HEK293 (cell line): ENCODE data around the gene LMOD1.

ENCODE experiments used
- CTCF ChIA-PET: fragments of 350-600 bp; formaldehyde crosslinking; extraction: SDS; loops from one replicate; lab custom pipeline; 2021; ENCODE audit warnings: antibody characterized with exemption; lab: Yijun Ruan, JAX
- POLR2A ChIA-PET: fragments of 300-600 bp; formaldehyde crosslinking; extraction: SDS; loops from one replicate; lab custom pipeline; 2020; ENCODE audit warnings: antibody characterized with exemption, inconsistent platforms; lab: Yijun Ruan, JAX
- H3K27ac ChIP-seq: fragments of 200-500 bp; sonication (Bioruptor generic); 2 replicates; pipeline ENCODE4 v1.5.1; 2014; ENCODE audit warnings: low read depth, low read length, control low read depth, inconsistent platforms; ENCODE audit errors: extremely low read depth
- H3K36me3 ChIP-seq, 2 experiments: fragments of 200-500 bp in 1 of 2; sonication (Bioruptor generic) in 1 of 2; 1 replicate in 1 of 2; 2 replicates in 1 of 2; pipeline ENCODE4 v1.5.1; 2014 to 2017; ENCODE audit warnings: inconsistent platforms in 2 of 2, low read length in 2 of 2; ENCODE audit not compliant: control insufficient read depth in 2 of 2, insufficient read depth in 1 of 2
- H3K4me1 ChIP-seq: fragments of 200-500 bp; sonication (Bioruptor generic); 2 replicates; pipeline ENCODE4 v1.5.1; 2014; ENCODE audit warnings: mild to moderate bottlenecking, low read length, inconsistent platforms; ENCODE audit not compliant: control insufficient read depth, insufficient read depth
- H3K4me3 ChIP-seq: 2 replicates; pipeline ENCODE4 v1.5.1; 2011; ENCODE audit warnings: low read depth, mild to moderate bottlenecking, control low read depth, low read length, moderate library complexity
- H3K9me3 ChIP-seq: fragments of 200-500 bp; sonication (Bioruptor generic); 2 replicates; pipeline ENCODE4 v1.5.1; 2014; ENCODE audit warnings: low read depth, low read length, inconsistent platforms; ENCODE audit not compliant: control insufficient read depth, insufficient read depth
- KLF1 ChIP-seq: fragments of 450-650 bp; formaldehyde crosslinking; IDR thresholded peaks from 2 replicates; pipeline ENCODE4 v1.5.1; 2016; ENCODE audit warnings: missing biosample characterization, missing genetic modification characterization
- KLF9 ChIP-seq: fragments of 450-650 bp; formaldehyde crosslinking; IDR thresholded peaks from 2 replicates; pipeline ENCODE4 v1.5.1; 2016; ENCODE audit warnings: missing biosample characterization, missing genetic modification characterization, low read depth
- MYNN ChIP-seq: fragments of 450-650 bp; formaldehyde crosslinking; IDR thresholded peaks from 2 replicates; pipeline ENCODE4 v1.5.1; 2016; ENCODE audit warnings: missing biosample characterization, missing genetic modification characterization, borderline replicate concordance
- PATZ1 ChIP-seq: fragments of 450-650 bp; formaldehyde crosslinking; IDR thresholded peaks from 2 replicates; pipeline ENCODE4 v1.5.1; 2016; ENCODE audit warnings: missing biosample characterization, missing genetic modification characterization
- SP2 ChIP-seq: fragments of 450-650 bp; formaldehyde crosslinking; IDR thresholded peaks from 2 replicates; pipeline ENCODE4 v1.5.1; 2016; ENCODE audit warnings: missing biosample characterization, missing genetic modification characterization
- TRIM28 ChIP-seq: IDR thresholded peaks from 2 replicates; pipeline ENCODE4 v1.6.1; 2011; ENCODE audit warnings: low read length, control low read depth, borderline replicate concordance
- ZEB2 ChIP-seq: fragments of 450-650 bp; formaldehyde crosslinking; IDR thresholded peaks from 2 replicates; pipeline ENCODE4 v1.5.1; 2016; ENCODE audit warnings: missing biosample characterization, missing genetic modification characterization
- ZNF112 ChIP-seq: fragments of 450-650 bp; formaldehyde crosslinking; IDR thresholded peaks from 2 replicates; pipeline ENCODE4 v1.5.0; 2017; ENCODE audit warnings: missing biosample characterization, missing genetic modification characterization
- ZNF146 ChIP-seq: fragments of 450-650 bp; formaldehyde crosslinking; IDR thresholded peaks from 2 replicates; pipeline ENCODE4 v1.5.1; 2016; ENCODE audit warnings: missing biosample characterization, missing genetic modification characterization
- ZNF174 ChIP-seq: fragments of 450-650 bp; formaldehyde crosslinking; IDR thresholded peaks from 2 replicates; pipeline ENCODE4 v1.5.0; 2017; ENCODE audit warnings: missing biosample characterization, mild to moderate bottlenecking, missing genetic modification characterization
- ZNF19 ChIP-seq: fragments of 450-650 bp; formaldehyde crosslinking; IDR thresholded peaks from 2 replicates; pipeline ENCODE4; 2016; ENCODE audit warnings: missing biosample characterization, missing genetic modification characterization, low read depth
- ZNF214 ChIP-seq: fragments of 450-650 bp; formaldehyde crosslinking; IDR thresholded peaks from 2 replicates; pipeline ENCODE4 v1.5.1; 2017; ENCODE audit warnings: missing biosample characterization, mild to moderate bottlenecking, missing genetic modification characterization, borderline replicate concordance
- ZNF280C ChIP-seq: fragments of 450-650 bp; formaldehyde crosslinking; IDR thresholded peaks from 2 replicates; pipeline ENCODE4 v1.5.1; 2016; ENCODE audit warnings: missing biosample characterization, missing genetic modification characterization
- ZNF324 ChIP-seq: fragments of 450-650 bp; formaldehyde crosslinking; IDR thresholded peaks from 2 replicates; pipeline ENCODE4 v1.5.1; 2016; ENCODE audit warnings: missing biosample characterization, missing genetic modification characterization
- ZNF366 ChIP-seq: fragments of 450-650 bp; formaldehyde crosslinking; conservative IDR thresholded peaks from 2 replicates; pipeline ENCODE4 v1.5.1; 2016; ENCODE audit warnings: missing biosample characterization, missing genetic modification characterization
- ZNF391 ChIP-seq: fragments of 450-650 bp; formaldehyde crosslinking; IDR thresholded peaks from 2 replicates; pipeline ENCODE4 v1.5.1; 2016; ENCODE audit warnings: low read depth, missing biosample characterization, missing genetic modification characterization, borderline replicate concordance
- ZNF398 ChIP-seq: fragments of 450-650 bp; formaldehyde crosslinking; IDR thresholded peaks from 2 replicates; pipeline ENCODE4 v1.5.1; 2017; ENCODE audit warnings: missing biosample characterization, missing genetic modification characterization
- ZNF501 ChIP-seq: fragments of 450-650 bp; formaldehyde crosslinking; IDR thresholded peaks from 2 replicates; pipeline ENCODE4 v1.5.1; 2016; ENCODE audit warnings: missing biosample characterization, missing genetic modification characterization
- ZNF596 ChIP-seq: fragments of 450-650 bp; IDR thresholded peaks from 2 replicates; pipeline ENCODE4 v1.5.0; 2018; ENCODE audit warnings: missing biosample characterization, mild to moderate bottlenecking, missing genetic modification characterization, moderate library complexity
- ZNF600 ChIP-seq: fragments of 450-650 bp; formaldehyde crosslinking; IDR thresholded peaks from 2 replicates; pipeline ENCODE4 v1.5.1; 2016; ENCODE audit warnings: missing biosample characterization, missing genetic modification characterization
- ZNF610 ChIP-seq: fragments of 450-650 bp; formaldehyde crosslinking; IDR thresholded peaks from 2 replicates; pipeline ENCODE4 v1.5.1; 2016; ENCODE audit warnings: missing biosample characterization, missing genetic modification characterization, borderline replicate concordance
- ZNF623 ChIP-seq: fragments of 450-650 bp; formaldehyde crosslinking; IDR thresholded peaks from 2 replicates; pipeline ENCODE4 v1.5.1; 2016; ENCODE audit warnings: missing biosample characterization, missing genetic modification characterization
- ZNF792 ChIP-seq: fragments of 450-650 bp; formaldehyde crosslinking; IDR thresholded peaks from 2 replicates; pipeline ENCODE4 v1.5.1; 2016; ENCODE audit warnings: missing biosample characterization, missing genetic modification characterization

The LMOD1 gene

GRCh38 chr1:201883786-201884185, 62.6 kb downstream of the LMOD1 start:
- H3K4me1 ChIP-seq, result no peaks in the 10 kb centered on the region
- H3K9me3 ChIP-seq, result no peaks in the 10 kb centered on the region
- TF ChIP-seq ZNF600 (tag by site-specific recombination) (peak; percentile 71), ZNF398 (no peak)
- H3K4me3 ChIP-seq, result no peak overlapping the region
- ChIA-PET CTCF (interaction anchor here (0.8 to 11.2 kb wide), 3 partner anchors 10 to 174 kb away, joined by 6 to 99 read pairs (median 12); no protein-coding TSS in a partner anchor), POLR2A (interaction anchor here (1.1 kb wide), 1 partner anchor 98 kb away, joined by 3 read pairs; no protein-coding TSS in a partner anchor)
- no peak overlapping the region for H3K27ac ChIP-seq
- peaks cover 0 to 20% of the 10 kb centered on the region in 2 experiments; a peak in 1 of 3 replicates for H3K36me3 ChIP-seq

- H3K9me3 ChIP-seq, result no peaks in the 10 kb centered on the region
- TF ChIP-seq MYNN (tag by site-specific recombination) (no peak), SP2 (tag by site-specific recombination) (no peak), KLF9 (tag by site-specific recombination) (no peak), ZNF596 (tag by site-specific recombination) (no peak), ZEB2 (tag by site-specific recombination) (no peak)
- H3K27ac ChIP-seq, result no peak overlapping the region
- CTCF ChIA-PET, result interaction anchor here (0.6 to 11.2 kb wide), 7 partner anchors 11 to 403 kb away, joined by 3 to 99 read pairs (median 6); no protein-coding TSS in a partner anchor
- POLR2A ChIA-PET, result interaction anchor here (0.5 to 1.1 kb wide), 2 partner anchors 99 to 152 kb away, joined by 3 to 5 read pairs; no protein-coding TSS in a partner anchor
- no peak overlapping the region for H3K4me3 ChIP-seq
- H3K36me3 ChIP-seq, result peaks cover 0 to 25% of the 10 kb centered on the region in 2 experiments; a peak in 1 of 3 replicates
- H3K4me1 ChIP-seq, result no peaks in the 10 kb centered on the region
Measured at GRCh38 chr1:201883266-201883665, 63.1 kb downstream of the LMOD1 start.

GRCh38 chr1:201882665-201883132, 63.6 kb downstream of the LMOD1 start:
- no peaks in the 10 kb centered on the region for H3K9me3 ChIP-seq
- no peak overlapping the region for H3K4me3 ChIP-seq
- ChIA-PET POLR2A (interaction anchor here (0.5 to 0.6 kb wide), 2 partner anchors 152 to 450 kb away, joined by 3 to 5 read pairs; no protein-coding TSS in a partner anchor), CTCF (interaction anchor here (0.5 to 11.2 kb wide), 7 partner anchors 11 to 402 kb away, joined by 3 to 99 read pairs (median 3); partner anchors contain the start of gene RNPEP)
- no peaks in the 10 kb centered on the region for H3K4me1 ChIP-seq
- peaks cover 0 to 28% of the 10 kb centered on the region in 2 experiments; a peak in 2 of 3 replicates for H3K36me3 ChIP-seq
- no peak overlapping the region for H3K27ac ChIP-seq
- no peak for TF ChIP-seq TRIM28
- no peak for TF ChIP-seq ZNF391 (tag by site-specific recombination)
- TF ChIP-seq ZNF792 (tag by site-specific recombination), result no peak
- TF ChIP-seq ZNF366, result no peak
- TF ChIP-seq ZNF19 (tag by site-specific recombination), result no peak
- no peak for TF ChIP-seq KLF1 (tag by site-specific recombination)
- TF ChIP-seq ZNF610 (tag by site-specific recombination), result no peak
- no peak for TF ChIP-seq ZNF214 (tag by site-specific recombination)
- no peak for TF ChIP-seq ZNF112 (tag by site-specific recombination)
- no peak for TF ChIP-seq ZNF501 (tag by site-specific recombination)
- TF ChIP-seq ZNF146, result no peak
- TF ChIP-seq ZNF280C, result no peak
- no peak for TF ChIP-seq PATZ1 (tag by site-specific recombination)
- TF ChIP-seq ZNF174 (tag by site-specific recombination), result no peak
- no peak for TF ChIP-seq ZNF623 (tag by site-specific recombination)
- no peak for TF ChIP-seq ZNF324 (tag by site-specific recombination)
